ENCODE results near the gene RABGEF1.
"Not testable (repeated sequence)": the region's sequence is repeated elsewhere in the genome, so short reads cannot be mapped to it uniquely, and the experiment has no call there.

Gene RABGEF1

GRCh38 chr7:66735154-66735553, 5.4 kb upstream of the RABGEF1 start:
- DNase-seq (ENCODE audit: low read depth): no peak

GRCh38 chr7:66735850-66736249, 4.7 kb upstream of the RABGEF1 start:
- DNase-seq (ENCODE audit: low read depth): no peak

DNA sequence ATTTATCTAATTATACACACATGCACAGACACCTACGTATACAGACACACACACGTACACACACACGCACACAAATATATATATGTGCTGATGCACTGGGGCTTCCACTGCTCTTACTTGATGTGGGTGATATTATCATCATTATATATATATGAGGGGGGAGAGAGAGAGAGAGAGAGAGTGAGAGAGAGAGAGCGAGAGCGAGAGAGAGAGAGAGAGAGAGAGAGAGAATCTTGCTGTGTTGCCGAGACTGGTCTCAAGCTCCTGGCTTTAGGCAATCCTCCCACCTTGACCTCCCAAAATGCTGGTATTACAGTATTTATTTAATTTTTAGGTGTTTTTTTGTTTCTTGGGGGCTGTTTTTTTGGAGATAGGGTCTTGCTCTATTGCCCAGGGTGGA, 3.6 kb upstream of the RABGEF1 start:
- DNase-seq (ENCODE audit: low read depth): no peak

DNA sequence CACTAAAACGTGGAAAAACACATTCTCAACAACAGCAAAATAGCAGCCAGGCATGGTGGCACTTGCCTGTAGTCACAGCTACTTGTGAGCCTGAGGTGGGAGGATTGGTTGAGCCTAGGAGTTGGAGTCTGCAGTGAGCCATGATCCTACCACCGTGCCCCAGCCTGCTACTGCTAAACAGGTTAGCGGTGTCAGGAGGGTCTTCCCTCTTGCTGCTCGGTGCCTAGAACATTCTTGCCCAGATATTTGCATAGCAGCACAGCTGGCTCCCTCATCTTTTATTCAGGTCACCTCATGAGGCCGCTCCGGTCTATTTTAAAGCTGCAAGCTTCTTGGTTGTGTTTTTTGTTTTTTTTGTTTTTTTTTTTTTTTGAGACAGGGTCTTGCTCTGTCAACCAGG, 2.9 kb upstream of the RABGEF1 start:
- DNase-seq (ENCODE audit: low read depth): no peak

- no peak for DNase-seq (ENCODE audit: low read depth)
Observed at GRCh38 chr7:66739477-66739876, 1.1 kb upstream of the RABGEF1 start.

GRCh38 chr7:66739953-66740301, 606 bp upstream of the RABGEF1 start:
- peak; percentile 10 for DNase-seq (ENCODE audit: low read depth)

DNA sequence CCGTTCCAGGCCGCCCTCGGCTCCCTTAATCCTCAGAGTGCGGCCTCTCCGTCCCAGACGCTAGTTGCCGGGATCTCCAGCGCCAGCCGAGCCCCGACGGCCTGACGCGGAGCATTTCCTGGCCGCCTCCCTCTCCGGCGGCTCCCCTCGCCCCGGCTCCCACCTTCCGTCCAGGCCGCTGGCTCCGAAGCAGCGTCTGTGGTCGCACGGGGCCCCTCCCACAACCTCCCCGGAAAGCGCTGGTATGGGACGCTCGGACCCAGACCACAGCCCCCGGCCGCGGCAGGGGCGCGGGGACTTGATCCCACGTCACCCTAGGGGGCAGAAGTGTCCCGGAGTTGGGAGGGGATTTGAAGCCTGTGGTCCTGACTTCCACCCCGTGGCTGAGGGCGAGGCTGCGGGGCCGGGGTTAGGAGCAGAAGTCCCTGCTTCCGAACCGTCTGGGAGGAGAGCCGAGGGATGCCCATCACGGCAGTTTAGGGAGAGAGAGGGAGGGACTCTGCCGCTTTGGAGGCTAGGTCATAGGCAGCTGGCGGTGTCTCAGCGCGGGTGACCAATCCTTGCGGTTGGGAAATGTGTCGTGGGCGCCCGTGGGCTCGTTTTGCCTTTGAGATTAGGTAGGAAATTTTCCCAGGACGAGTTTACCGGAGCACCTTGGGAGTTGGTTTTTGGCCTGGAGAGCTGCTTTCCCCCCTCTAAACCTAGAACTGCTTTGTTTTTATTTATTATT, 612 bp downstream of the RABGEF1 start:
- DNase-seq (ENCODE audit: low read depth): peak; percentile 60

GRCh38 chr7:66741710-66742049, 1.1 kb downstream of the RABGEF1 start:
- DNase-seq (ENCODE audit: low read depth): peak; percentile 46

DNA sequence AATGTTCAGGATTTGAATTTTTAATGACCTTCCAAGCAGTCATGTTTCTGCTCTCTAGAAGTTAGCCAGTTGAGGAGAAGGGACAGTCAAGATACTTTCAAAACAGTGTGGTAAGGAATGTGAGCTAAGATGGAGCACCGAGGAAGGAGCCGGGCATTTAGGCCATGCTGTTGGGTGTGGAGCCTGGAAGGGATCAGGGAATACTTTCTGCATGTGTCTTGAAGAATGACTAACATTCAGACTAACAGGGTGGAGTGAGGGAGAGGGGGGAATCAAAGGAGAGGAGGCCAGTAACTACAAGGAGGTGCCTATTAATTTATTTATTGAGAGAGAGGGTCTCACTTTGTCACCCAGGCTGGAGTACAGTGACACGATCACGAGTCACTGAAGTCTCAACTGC, 1.8 kb downstream of the RABGEF1 start:
- peak; percentile 86 for DNase-seq (ENCODE audit: low read depth)

GRCh38 chr7:66743920-66744319, 3.4 kb downstream of the RABGEF1 start:
- no peak for DNase-seq (ENCODE audit: low read depth)

GRCh38 chr7:66747385-66747784, 6.9 kb downstream of the RABGEF1 start:
- DNase-seq (ENCODE audit: low read depth): no peak

DNA sequence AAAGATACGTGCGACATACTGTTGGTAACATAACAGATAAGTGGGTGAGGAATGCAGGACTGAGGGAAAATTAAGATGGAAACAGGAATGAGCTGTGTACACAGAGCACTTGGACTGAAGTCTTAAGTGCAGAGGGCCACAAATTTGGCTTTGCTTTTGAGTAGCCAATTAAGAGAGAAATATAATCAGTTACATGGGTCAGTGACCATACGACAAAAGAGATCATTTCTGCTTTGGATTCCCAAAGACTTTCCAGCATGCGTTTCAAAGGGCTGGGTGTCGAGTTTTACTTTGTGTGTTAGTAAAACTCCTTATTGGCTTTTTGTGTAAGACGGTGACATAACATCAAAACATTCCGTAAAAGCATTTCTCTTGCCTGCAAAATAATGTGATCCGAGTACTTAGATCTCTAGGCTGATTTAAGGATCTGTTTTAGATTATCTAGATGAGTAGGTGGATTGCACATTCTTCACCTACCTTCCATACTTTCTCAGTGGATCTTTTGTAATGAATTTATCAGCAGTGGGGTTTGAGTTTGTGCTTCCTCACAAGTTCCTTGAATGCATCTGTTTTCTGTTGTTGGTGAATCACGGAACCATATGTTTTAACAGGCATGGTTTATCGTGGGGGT, 7.5 kb downstream of the RABGEF1 start:
- DNase-seq (ENCODE audit: low read depth): peak; percentile 63

DNA sequence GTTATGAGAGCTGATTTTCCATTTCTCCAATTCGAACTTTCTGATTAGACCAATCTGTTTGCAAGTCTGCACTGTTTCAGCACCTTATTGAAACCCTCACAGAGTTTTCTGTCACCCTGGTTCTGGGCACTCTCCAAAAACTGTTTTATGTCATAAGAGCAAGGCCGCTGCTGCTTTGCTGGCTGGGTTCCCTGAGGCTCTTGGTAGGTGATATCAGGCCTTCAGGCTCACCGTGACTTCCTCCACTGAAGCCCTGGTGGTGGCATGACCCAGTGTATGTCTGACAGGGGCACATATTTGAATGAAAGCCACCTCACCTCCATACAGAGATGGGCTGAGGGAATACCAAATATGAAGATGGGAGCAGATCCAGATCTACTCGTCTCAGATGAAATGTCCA, 8.3 kb downstream of the RABGEF1 start:
- peak; percentile 27 for DNase-seq (ENCODE audit: low read depth)

GRCh38 chr7:66751945-66752344, 11.4 kb downstream of the RABGEF1 start:
- no peak for DNase-seq (ENCODE audit: low read depth)

GRCh38 chr7:66754541-66754940, 14.0 kb downstream of the RABGEF1 start:
- DNase-seq (ENCODE audit: low read depth): no peak

DNA sequence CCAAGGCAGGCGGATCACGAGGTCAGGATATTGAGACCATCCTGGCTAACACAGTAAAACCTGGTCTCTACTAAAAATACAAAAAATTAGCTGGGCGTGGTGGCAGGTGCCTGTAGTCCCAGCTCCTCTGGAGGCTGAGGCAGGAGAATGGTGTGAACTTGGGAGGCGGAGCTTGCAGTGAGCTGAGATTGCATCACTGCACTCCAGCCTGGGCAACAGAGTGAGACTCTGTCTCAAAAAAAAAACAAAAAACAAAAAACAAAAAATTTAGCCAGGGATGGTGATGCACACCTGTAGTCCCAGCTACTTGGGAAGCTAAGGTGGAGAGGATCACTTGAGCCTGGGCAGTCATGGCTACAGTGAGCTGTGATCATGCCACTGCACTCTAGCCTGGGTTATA, 14.5 kb downstream of the RABGEF1 start:
- DNase-seq (ENCODE audit: low read depth): not testable (repeated sequence)

DNA sequence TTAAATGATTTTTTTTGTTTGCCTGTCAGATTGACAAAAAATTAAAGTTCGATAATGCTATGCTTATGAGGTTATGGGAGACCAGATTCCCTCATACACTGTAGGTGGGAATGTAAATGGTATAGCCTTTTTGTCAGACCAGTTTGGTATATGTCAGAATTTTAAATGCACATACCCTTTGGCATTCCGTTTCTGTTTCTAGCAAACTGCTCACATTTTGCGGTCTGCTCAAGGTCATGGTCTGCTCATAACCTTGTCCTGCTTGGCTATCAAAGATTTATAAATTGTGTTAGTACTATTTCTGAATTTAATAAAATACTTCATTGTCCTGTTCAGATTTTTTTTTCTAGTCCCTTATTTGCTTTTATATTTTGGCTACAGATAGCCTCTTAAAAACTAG, 15.7 kb downstream of the RABGEF1 start:
- DNase-seq (ENCODE audit: low read depth): not testable (repeated sequence)

GRCh38 chr7:66756889-66757288, 16.4 kb downstream of the RABGEF1 start:
- DNase-seq (ENCODE audit: low read depth): no peak

DNA sequence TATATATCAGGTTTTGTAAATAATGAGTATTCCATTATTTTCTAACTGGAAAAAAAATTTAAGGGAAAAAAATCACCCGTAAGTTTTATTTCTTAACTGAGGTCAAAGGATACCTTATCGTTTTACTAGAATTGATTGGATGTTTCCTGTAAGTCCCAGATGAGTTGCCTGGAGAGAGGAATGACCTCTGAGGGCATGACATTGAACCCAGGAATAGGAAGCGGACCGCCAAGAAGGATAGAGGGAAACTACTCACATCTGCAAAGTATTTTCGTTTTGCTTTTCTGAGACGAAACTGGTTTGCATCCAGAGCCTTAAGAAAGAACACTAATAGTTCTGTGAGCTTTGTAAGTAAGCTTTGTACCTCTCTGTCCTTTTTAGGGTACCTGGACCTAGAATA, 17.4 kb downstream of the RABGEF1 start:
- DNase-seq (ENCODE audit: low read depth): no peak

- DNase-seq (ENCODE audit: low read depth): no peak
Observed at GRCh38 chr7:66758950-66759628, 18.6 kb downstream of the RABGEF1 start.

DNA sequence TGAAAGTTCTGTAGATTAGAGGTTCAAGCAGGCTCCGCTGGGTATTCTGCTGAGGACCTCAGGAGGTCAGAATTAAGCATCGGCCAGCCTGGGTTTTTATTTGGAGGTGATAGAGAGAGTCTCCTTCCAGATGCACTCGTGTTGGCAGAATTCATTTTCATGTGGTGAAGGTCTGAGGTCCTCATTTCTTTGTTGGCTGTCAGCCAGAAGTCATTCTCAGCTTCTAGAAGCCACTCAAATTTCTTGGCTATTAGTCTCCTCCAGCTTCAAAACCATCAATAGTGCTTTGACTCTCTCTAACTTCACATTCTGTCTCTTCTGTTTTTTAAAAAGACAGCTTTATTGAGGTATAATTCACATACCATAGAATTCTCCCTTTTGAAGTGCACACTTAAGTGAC, 22.6 kb downstream of the RABGEF1 start:
- not testable (repeated sequence) for DNase-seq (ENCODE audit: low read depth)

DNA sequence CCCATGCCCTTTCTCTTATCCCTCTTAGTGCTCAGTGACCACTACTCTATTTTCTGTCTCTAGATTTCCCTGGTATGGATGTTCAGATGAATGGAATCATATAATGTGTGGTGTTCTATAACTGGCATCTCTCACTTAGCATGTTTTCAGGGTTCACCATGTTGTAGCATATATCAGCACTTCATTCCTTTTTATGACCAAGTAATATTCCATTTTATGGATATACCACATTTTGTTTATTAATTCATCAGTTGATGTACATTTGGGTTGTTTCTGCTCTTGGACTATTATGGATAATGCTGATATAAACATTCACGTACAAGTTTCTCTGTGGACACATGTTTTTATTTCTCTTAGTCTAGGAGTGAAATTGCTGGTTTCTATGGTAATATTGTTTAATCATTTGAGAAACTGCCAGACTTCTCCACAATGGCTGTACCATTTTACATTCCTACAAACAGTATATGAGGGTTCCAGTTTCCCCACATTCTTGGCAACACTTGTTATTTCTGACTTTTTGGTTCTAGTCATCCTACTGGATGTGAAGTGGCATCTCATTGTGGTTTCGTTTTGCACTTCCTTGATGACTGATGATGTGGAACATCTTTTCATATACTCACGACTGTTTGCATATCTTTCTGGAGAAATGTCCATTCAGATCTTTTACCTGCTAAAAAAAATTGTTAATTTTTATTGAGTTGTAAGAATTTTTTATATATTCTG, 23.3 kb downstream of the RABGEF1 start:
- peak; percentile 91 for DNase-seq (ENCODE audit: low read depth)

GRCh38 chr7:66764905-66765304, 24.4 kb downstream of the RABGEF1 start:
- DNase-seq (ENCODE audit: low read depth): not testable (repeated sequence)

Measured in EH (cell line).